PC-3 (cell line): ENCODE measurements around the gene HEXB.

Experiments used
- CTCF ChIP-seq: fragments of 300-600 bp; sonication (generic); conservative IDR thresholded peaks from 2 replicates; pipeline ENCODE4 v1.5.1; 2017; ENCODE audit warnings: antibody characterized with exemption, low read depth, mild to moderate bottlenecking, low read length
- EZH2 ChIP-seq: fragments of 300-600 bp; sonication (generic); IDR thresholded peaks from one replicate; pipeline ENCODE4 v1.6.1; 2017; ENCODE audit warnings: antibody characterized with exemption, mild to moderate bottlenecking, low read length; ENCODE audit not compliant: unreplicated experiment
- EZH2phosphoT487 ChIP-seq: fragments of 300-600 bp; sonication (generic); IDR thresholded peaks from 2 replicates; pipeline ENCODE4 v1.6.1; 2018; ENCODE audit warnings: mild to moderate bottlenecking, antibody characterized with exemption, low read length, borderline replicate concordance

DNA sequence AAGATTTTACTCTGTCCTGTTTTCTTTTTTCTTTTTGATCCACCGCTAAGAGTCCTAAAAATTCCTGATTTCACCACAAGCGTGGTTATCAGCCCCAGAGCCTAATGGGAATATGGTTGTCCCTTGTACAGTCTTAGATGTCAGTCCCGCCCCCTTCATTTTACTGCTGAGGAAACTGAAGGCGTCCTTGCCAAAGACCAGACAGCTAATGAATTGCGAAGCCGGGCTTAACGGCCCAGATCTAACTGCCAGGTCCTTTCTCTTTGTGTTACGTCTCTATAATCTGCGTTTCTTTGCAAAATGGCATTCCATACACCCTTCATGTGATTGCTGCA, 82.5 kb downstream of the HEXB start:
- TF ChIP-seq CTCF: no peak
- no peak for TF ChIP-seq EZH2phosphoT487
- TF ChIP-seq EZH2: no peak
